Effector CD8-positive, alpha-beta T cell (primary cell): Measurements from ENCODE around the gene ZNF282.

Experiments used
- DNase-seq: peaks from one replicate; lab custom pipeline; 2025; lab: John Stamatoyannopoulos, UW
- total RNA-seq, 4 experiments: gene quantifications; one replicate each; lab custom pipeline; 2026; lab: John Stamatoyannopoulos, UW

The ZNF282 gene
- 39.8 to 45.1 (median 42.4) reads per million in 4 experiments for total RNA-seq

DNA sequence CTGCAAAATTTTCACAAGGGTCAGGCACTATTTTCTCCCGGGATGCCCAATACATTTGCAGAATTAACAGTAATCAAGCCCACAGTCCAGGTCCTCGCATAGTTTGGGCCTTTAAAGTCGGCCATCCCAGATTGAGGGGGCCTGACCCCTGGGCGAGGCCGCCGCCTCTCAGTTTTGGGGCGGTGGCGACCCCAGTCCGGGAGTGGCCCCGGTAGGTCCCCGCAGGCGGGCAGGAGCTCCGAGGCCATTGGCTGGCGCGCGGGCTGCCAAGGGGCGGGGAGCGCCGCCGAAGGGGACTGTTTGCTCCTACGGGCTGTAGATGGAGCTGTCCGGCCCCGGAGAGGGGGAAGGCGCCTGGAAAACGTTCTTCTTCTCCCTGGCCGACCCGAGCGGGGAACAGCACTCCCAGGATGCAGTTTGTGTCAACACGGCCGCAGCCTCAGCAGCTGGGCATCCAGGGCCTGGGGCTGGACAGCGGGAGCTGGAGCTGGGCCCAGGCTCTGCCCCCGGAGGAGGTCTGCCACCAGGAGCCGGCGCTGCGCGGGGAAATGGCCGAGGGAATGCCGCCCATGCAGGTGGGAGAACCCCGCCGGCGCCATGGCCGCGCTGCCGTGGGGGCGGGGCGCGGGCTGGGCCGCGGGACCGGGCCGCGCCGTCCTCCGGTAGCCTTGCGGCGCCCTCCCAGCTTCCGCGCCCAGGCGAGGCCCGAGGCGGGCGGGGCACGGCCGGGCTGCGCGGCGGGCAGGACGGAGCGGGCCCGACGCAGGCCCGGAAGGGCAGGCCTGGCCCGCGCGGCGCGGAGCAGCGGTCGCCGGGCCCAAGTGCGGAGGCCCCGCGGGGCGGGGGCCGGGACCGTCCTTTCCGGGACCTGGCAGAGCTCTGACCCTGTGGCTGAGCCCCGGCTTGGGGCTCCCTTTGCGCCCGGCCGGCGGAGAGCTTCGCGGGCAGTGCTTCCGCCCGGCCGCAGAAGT lies at the start of gene ZNF282:
ZNF282 (plus strand) TSS at position 367 of the 971 bp plus-strand sequence; CDS start at position 411, 44 bp downstream.
- DNase-seq: peak; percentile 49

DNA sequence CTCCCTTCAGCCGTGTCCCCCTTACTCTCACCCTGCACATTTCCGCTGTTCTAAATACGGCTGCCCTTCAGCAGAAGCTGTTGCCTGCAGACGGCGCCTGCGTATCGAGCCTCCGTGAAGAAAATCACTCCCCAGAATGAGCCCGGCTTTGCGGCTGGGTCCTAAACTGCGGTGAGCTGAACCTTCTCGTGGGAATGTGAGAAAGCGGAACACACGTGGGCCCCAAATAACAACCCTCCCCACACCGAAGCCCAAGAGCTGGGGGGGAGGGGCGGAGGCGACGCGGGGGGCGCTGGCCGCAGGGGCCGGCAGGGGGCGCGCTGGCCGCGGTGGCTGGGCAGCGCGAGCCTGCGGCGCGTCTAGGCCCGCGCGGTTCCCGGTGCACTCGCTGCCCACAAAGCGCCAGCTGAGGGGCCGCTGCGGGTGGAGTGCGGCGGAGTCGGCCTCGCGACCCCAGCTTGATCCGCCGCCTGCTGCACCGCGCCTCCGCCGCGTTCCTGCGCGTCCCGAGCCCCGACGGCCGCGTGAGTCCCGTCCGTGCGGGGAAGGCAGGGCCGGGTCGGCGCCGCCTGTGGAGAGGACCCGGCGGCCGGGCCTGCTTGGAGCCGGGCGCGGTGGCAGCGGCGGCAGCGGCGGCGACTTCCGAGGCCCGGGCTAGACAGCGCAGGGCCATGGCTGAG lies 48.1 kb upstream of the ZNF282 start, which contains the start of gene ZNF398:
ZNF398 (plus strand) TSS at position 382 of the 680 bp plus-strand sequence; CDS start at position 672, 290 bp downstream.
- peak; percentile 70 for DNase-seq

DNA sequence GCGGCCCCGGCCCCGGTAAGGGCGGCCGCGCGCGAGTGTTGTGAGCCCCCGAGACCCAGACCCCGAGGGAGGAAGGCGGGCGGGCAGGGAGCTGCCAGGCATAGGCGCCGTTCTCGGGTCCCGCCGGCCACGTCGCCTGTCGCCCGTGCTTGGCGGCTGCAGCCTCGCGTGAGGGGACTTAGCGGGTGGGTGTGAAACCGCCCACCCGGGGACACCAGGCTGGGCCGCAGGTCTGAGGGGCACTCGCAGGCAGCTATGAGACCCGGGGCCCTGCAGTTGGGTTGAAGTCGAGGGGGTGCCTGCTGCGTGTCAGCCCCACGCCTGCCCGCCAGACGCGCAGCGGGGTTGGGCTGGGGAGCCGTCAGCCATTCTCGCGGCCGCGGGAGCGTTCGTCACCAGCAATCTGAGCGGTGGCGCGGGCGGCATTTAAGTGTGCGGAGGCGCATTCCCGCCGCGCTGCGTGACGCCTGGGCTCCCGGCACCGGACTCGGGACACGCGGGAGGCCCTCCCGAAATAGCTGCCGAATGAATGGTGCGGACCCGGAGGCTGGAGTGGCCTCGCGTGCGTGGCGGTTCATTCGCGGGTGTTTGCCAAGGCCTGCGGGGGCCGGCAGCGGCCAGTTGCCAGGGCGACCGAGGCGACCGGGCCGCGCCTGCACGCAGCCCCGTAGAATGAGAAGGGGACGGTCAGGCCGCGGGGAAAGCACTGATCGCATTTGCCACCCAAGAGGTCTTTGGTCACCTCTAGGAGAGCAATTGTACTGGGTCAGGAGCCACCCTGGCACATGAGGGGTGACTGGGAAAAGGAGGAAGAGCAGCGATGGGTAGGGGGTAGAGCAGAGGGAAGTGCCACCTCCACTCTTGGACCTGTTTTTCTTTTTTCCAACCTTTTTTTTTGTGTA lies 47.3 kb upstream of the ZNF282 start:
- peak; percentile 46 for DNase-seq

DNA sequence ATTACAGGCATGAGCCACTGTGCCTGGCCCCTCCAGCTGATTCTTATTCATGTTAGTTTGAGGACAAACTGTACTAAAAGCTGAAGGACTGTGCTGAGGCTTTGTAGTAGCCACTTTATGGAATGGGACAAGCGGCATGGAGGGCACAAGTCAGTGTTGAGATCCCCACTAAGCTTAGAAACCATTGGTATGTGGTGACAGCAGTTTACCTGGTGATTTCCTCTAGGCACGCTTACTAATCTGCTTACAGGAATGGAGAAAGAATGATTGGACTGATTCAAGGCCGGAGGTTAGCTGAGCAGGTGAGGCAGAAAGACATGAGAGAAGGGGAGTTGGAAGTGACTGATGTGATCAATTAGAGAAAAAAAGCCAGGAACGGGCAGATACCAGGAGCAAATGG lies 44.4 kb upstream of the ZNF282 start:
- no peak for DNase-seq

DNA sequence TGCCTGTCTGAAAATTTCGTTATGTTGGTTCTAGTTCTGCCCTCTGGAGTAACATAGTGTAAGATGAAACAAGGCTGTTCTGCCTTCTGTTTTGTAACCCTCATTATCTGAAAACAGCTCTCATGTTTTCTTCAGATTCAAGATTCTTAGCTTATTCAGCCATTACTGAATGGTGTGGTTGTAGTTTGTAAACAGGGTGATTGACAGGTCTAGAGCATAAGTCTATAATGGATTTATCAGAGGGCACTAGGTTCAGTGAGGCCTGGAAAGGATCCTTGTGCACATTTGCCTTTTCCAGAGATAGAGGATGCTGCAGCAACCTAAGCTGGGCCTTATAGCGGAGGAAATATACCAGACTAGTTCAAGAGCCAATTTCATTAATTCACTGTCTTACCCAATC lies 42.0 kb upstream of the ZNF282 start:
- no peak for DNase-seq

DNA sequence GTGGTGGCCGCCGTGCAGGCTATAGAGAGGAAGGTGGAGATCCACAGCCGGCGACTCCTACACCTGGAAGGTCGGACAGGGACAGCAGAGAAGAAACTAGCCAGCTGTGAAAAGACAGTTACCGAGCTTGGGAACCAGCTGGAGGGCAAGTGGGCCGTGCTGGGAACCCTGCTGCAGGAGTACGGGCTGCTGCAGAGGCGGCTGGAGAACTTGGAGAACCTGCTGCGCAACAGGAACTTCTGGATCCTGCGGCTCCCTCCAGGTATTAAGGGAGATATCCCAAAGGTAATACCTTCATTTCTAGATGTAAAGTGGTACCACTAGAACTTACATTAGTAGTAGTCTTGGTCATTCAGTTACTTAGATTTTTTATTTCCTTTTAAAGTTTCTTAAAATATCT lies 41.3 kb upstream of the ZNF282 start:
- no peak for DNase-seq

DNA sequence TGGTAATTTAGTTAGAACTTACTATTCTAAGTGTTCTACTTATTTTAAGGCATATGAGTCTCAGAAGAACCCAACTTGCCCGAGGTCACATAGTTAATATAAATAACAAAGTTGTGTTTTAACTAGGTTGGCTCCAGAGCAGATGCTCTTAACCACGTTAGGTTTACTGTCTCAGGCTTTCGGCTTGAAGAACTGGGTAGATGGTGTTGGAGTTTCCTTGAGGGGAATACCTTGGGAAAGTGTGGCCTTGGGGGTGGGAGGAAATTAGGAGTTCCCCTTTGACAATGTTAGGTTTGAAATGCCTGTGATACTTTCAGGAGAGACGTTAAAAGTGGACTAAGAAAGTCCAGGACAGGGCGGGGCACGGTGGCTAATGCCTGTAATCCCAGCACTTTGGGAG lies 38.4 kb upstream of the ZNF282 start:
- no peak for DNase-seq

DNA sequence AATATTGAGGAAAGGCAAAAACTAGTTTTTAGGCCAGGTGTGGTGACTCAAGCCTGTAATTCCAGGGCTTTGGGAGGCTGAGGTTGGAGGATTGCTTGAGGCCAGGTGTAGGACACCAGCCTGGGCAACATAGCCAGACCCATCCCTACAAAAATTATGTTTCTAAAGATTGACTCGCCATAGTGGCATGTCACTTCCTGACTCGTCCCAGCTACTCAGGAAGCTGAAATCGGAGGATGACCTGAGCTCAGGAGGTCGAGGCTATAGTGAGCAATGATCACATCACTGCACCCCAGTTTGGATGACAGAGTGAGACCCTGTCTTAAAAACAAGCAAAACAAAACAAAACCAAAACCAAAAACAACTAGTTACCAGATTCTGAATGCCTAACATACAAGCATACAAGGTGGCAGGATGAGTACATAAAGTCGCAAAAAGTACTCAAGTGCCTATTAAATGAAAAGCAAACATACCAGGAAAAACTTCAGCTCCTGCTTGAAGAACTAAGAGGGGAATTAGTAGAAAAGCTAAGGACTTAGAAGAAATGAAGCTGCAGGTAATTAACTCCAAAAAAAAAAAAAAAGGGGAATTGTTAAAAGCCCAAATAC lies 34.0 kb upstream of the ZNF282 start:
- no peak for DNase-seq

DNA sequence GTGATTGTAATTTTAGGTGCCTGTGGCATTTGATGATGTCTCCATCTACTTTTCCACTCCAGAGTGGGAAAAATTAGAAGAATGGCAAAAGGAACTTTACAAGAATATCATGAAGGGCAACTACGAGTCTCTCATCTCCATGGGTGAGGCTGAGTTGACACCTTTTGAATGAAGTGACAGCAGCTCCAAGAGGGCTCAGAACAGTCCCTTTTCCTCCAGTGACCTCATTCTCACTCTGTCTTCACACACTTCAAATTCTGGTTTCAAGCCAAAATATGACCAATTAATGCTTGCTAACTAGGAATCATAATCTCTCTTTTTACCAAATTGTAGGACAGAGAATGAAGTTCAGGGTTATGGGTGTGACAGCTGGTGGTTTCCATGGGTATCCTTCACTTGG lies 29.2 kb upstream of the ZNF282 start:
- no peak for DNase-seq

DNA sequence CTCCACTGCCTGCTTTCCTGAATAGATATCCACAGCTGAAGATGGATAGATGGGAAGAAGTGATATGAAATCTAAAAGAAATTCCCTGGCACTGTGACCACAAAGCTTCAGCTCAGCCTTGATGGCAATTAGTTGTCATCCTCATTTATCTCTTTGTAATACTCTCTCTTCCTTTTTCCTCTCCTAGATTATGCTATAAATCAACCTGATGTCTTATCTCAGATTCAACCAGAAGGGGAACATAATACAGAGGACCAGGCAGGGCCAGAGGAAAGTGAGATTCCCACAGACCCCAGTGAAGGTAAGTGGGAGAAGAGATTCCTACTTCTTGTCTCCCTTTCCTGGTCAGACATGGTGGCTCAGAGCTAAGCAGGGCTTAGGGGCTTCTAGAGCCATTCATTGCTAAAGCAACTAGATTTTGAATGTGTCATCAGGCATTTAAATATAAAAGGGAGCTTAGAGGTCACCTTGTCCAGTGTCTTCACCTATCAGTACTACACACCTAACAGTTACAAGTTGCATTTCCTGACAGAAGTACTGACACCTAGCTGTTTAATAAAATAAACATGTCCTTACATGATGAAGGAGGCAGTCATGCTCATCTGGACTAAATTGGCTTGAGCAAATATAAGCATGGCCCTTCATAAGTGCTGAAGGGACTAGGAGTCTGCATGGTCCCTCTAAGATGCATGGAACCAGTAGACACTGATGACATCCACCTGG lies 28.6 kb upstream of the ZNF282 start:
- no peak for DNase-seq

DNA sequence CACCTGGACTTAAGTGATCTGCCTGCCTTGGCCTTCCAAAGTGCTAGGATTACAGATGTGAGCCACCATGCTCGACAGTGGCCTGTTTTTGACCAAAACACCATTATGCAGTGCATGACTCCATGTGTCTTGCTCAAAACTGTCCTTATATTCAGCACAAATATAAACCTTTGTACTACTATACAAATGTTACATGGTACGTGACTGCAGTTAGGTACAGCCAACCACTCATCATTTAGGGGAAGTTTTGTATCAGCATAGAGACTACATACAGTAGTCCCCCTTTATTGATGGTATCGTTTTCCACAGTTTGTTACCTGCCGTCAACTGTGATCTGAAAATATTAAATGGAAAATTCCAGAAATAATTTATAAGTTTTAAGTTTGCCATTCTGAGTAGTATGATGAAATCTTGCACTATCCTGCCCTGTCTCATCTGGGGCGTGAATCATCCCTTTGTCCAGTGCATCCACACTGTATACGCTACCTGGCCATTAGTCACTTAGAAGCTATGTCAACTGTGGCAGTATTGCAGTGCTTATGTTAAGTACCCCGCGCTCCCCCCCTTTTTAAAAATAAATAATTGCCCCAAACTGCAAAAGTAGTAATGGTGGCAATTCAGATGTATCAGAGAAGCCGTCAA lies 23.3 kb upstream of the ZNF282 start:
- DNase-seq: no peak

DNA sequence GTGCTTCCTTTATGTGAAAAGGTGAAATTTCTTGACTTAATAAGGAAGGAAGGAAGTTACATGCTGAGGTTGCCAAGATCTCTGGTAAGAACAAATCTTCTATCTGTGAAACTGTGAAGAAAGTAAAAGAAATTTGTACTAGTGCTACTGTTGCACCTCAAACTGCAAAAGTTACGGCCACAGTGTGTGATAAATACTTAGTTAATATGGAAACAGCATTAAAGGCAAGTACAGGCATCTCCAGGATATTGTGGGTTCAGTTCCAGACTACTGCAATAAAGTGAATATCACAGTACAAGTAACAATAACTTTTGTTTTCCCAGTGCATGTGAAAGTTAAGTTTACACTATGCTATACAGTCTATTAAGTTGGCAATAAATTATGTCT lies 22.8 kb upstream of the ZNF282 start:
- no peak for DNase-seq

DNA sequence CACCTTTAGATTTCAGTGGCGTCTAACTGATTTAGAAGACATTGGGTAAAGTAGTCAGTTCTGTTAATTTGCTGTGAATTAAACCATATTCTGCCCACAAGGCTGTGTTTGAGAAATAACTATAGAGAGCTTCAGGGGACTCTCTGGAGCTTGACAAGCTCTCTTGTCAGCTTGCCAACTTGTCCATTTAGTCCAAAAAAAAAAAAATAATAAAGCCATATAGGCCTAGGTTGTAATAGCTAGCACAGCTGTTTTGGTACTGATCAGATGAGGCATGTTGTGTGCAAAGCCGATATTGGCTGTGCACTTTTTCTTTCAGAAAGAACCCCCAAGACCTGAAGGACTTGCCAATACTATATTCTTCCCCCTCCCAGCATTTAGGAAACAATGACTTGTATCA lies 20.2 kb upstream of the ZNF282 start:
- no peak for DNase-seq

DNA sequence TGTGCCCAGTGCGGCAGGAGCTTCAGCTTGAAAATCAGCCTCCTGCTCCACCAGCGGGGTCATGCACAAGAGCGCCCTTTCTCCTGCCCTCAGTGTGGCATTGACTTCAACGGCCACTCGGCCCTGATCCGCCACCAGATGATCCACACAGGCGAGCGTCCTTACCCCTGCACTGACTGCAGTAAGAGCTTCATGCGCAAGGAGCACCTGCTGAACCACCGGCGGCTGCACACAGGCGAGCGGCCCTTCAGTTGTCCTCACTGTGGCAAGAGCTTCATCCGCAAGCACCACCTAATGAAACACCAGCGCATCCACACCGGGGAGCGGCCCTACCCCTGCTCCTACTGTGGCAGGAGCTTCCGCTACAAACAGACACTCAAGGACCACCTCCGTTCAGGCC lies 16.1 kb upstream of the ZNF282 start:
- no peak for DNase-seq

DNA sequence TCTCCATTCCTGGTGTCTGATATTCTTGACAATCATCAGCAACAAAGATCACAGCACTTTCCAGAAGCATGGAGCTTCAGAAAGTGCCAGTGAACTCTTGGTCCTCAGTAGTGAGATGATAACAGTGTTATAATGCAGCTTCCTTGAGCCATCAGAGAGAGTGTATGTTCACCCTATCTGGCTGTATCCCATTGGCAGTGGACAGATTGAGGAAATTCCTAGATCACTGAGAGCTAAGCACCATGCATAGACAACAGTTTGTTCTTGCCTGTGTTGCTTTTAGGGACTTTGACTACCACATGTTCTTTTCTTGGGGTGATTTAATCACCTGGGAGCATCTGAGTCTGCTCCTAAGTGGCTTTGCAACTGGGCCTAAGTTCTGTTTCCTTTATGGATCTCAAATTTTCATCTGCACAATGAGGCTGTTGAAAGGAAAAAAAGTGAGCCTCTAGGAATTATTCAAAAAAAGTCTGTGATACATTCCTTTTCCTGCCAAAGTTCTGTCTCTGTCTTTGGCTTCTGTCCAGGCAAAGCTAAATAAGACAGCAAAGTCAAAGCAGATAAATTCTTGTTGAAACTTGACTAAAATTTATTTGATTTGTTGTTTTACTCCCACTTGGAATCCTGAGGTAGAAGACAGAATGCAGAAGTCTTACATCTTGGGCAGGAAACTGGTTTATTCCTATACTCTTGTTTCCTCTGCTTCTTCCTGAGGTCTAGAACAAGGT lies 14.5 kb upstream of the ZNF282 start:
- no peak for DNase-seq

DNA sequence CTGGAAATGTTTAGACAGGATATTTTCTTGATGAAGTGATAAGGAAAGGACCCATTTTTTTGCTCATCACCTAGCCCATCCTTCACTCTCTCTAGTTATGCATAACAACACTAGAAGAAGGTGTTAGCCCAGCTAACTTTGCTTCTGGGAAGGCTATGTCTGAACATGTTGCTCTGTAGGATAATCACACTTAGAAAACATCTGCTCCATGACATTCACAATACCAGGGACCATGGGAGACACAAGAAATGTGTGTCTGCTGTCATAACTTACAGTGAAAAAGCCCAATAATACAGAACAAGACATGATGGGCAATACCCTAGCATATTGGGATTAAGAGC lies 13.9 kb upstream of the ZNF282 start:
- DNase-seq: no peak

DNA sequence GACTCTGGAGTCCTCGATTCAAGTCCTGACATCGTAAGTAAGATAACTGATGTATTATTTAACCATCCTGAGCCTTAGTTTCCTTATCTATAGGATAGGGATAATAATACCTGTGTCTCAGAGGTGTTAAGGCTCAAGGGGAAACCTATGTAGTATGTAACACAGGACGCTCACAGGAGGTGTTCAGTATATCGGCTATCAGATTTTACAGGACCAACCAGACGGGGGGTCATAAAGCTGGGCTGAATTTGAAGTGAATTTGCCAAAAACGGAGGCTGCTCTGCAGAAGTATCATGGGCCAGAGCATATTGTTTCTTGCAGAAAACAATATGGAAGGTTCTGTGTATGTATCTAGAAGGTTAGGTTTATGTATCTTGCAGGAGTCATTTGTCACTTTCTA lies 11.1 kb upstream of the ZNF282 start:
- DNase-seq: no peak

DNA sequence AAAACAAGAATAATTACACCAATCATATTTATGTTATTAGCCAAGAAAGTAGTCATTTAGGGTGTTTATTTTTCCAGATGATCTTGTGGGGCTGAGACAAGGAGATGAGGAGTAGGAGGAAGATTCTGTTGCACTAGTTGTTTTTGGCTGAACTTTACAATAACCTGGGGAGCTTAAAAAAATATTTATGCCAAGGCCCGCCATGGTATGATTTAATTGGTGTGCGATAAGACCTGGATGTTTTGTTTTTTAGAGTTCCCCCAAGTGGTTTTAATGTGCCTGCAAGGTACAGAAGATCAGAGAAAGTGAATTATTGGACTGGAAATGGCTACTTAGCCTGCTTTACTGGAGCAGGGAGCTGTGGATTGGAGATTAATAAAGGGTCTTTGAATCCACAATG lies 7.1 kb upstream of the ZNF282 start:
- DNase-seq: no peak

DNA sequence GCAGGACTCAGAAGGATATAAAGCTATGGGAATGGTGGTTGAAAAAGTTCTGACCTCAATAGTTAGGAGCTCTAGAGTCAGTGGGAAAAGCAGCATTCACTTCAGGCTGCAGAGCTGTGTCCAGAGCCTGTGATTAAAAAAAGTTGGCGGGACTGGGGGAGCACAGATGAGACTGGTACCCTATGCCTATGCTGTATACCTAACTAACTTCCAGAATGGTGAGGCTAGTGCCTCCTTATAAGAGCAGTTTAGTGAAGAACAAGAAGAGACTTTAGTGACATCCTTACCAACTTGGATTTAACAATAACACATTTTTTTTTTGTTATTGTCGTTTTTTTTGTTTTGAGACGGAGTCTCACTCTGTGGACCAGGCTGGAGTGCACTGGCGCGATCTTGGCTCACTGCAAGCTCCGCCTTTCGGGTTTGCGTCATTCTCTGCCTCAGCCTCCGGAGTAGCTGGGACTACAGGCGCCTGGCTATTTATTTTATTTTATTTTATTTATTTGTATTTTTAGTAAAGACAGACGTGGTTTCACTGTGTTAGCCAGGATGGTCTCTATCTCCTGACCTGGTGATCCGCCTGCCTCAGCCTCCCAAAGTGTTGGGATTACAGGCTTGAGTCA lies 6.6 kb upstream of the ZNF282 start:
- DNase-seq: no peak
